ENCODE data around the gene CDC42BPA.

- TF ChIP-seq CTCF (conservative IDR thresholded peaks at IDR 0.05 in 1 of 2, IDR thresholded peaks at IDR 0.05 in 1 of 2; ENCODE audit: low read depth in 1 of 2, low read length in 2 of 2) (no peak), EZH2 (IDR thresholded peaks at IDR 0.05; ENCODE audit: low read length, missing control alignments) (no peak)
Observed at GRCh38 chr1:226954337-226954736, 364.0 kb downstream of the CDC42BPA start.
